IPS DF 4.7 (cell line): ENCODE results near the gene PARVA.

Experiments used
- DNase-seq: peaks from one replicate; pipeline ENCODE4 v3.0.0-alpha.2; 2013; ENCODE audit warnings: low spot score; ENCODE audit errors: extremely low read depth

The PARVA gene

GRCh38 chr11:12403122-12403996 is 26.0 kb downstream of the PARVA start:
- DNase-seq, result no peak

GRCh38 chr11:12403997-12404350 is 26.6 kb downstream of the PARVA start:
- DNase-seq, result no peak

- no peak for DNase-seq
Measured at GRCh38 chr11:12404436-12404835, 27.1 kb downstream of the PARVA start.

GRCh38 chr11:12408156-12408770 is 30.9 kb downstream of the PARVA start:
- DNase-seq, result no peak

GRCh38 chr11:12409621-12410005 is 32.2 kb downstream of the PARVA start:
- no peak for DNase-seq

- DNase-seq, result no peak
Measured at GRCh38 chr11:12410006-12410728, 32.8 kb downstream of the PARVA start.

- no peak for DNase-seq
Measured at GRCh38 chr11:12411393-12411792, 34.0 kb downstream of the PARVA start.

- peak; percentile 58 for DNase-seq
Measured at GRCh38 chr11:12411806-12412727, 34.7 kb downstream of the PARVA start.

GRCh38 chr11:12413141-12414052 is 36.0 kb downstream of the PARVA start:
- DNase-seq, result no peak

- DNase-seq, result no peak
Measured at GRCh38 chr11:12414611-12415010, 37.2 kb downstream of the PARVA start.

- no peak for DNase-seq
Measured at GRCh38 chr11:12415342-12415966, 38.1 kb downstream of the PARVA start.

GRCh38 chr11:12416552-12416951 is 39.2 kb downstream of the PARVA start:
- no peak for DNase-seq

- DNase-seq, result no peak
Measured at GRCh38 chr11:12417691-12418611, 40.6 kb downstream of the PARVA start.

- DNase-seq, result no peak
Measured at GRCh38 chr11:12420040-12420439, 42.7 kb downstream of the PARVA start.

- no peak for DNase-seq
Measured at GRCh38 chr11:12420706-12421105, 43.3 kb downstream of the PARVA start.

GRCh38 chr11:12421386-12421785 is 44.0 kb downstream of the PARVA start:
- DNase-seq, result no peak

GRCh38 chr11:12426176-12426575 is 48.8 kb downstream of the PARVA start:
- DNase-seq, result no peak

GRCh38 chr11:12429155-12429554 is 51.8 kb downstream of the PARVA start:
- no peak for DNase-seq

- DNase-seq, result no peak
Measured at GRCh38 chr11:12430351-12430750, 53.0 kb downstream of the PARVA start.
